Forelimb muscle (tissue), 1 donor: ENCODE measurements around the gene PKD1L1. TPM values are rescaled to one million over a fixed set of nuclear protein-coding genes. Genes with fewer than 3 reads are reported as not detected.

Source experiments
- DNase-seq: peaks from one replicate; pipeline ENCODE4 v3.0.0-alpha.2; 2013; ENCODE audit warnings: low read depth
- polyA plus RNA-seq: library from polyadenylated mRNA; unstranded; fragments of 120-200 nt; gene quantifications from one replicate; pipeline ENCODE4 v1.2.1, GENCODE V29; 2013; ENCODE audit not compliant: insufficient read length

The PKD1L1 gene
- polyA plus RNA-seq, 1 donor: 1.2 TPM

DNA sequence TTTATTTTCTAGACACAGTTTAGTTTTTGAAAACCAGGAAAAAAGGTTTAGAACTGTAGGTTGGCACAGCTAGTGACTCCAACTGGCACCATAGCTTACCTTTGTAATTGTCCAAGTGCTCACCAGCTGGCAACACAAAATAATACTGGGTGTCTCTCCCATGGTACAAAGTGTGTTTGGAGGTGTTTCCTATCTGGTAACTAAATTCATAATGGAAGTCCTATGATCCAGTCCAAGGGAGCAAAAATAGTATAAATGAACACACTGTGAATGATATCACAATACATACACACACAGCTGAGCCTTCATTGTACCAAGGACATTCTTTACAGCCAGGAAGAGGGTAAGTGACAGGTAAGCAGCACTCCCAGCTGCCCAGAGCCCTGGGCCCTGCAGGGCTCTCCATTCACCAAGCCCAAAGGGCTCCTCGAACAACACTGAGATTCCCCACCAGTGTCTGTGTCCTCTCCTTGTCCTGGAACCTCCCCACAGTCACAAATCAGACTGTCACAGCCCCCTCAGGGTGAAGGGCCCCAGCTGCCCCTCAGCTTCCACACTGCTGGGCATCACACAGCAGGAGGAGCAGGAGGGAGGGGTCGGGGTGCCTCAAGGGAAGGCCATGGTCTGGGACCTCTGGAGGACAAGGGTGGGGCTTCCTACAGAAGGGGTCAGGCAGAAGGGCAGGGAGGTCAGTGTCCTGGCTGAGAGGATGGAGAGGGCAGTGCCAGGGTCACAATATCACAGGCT is 72.1 kb downstream of the PKD1L1 start:
- no peak for DNase-seq

DNA sequence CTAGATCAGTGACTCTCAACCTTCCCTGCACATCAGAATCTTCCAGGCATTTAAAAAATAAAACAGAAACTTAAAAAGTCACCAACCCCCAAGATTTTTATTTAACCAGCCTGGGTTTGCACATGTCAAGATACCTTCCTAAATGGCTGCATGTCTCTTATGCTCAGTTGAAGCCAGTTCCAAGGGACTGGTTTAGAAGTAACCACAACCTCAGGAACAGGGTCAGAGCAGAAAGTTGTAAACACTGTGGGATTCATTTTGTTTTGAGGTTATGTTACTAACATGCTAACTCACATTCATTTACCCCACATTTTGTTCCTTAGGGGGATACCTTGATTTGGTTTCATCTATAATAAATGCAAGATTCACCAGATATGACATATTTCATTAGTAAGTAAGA is 72.9 kb downstream of the PKD1L1 start:
- no peak for DNase-seq

DNA sequence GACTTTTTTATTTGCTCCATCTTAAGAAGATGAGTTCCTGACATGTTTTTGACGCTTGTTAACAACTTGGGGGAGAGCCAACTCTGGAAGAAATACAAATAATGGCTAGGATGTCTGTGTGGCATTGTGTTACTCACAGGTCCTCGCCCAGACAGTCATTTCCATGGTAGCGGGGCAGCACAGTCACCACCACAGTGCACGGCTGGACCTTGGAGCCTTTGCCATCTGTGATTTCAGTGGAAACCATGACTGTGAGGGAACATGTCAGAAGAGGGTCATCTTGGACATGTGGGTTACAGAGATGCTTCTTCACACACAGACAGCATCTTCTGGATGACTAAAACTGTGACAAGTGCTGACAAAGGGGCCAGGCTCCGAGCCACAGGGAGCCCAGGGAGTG is 74.5 kb downstream of the PKD1L1 start:
- DNase-seq: no peak

DNA sequence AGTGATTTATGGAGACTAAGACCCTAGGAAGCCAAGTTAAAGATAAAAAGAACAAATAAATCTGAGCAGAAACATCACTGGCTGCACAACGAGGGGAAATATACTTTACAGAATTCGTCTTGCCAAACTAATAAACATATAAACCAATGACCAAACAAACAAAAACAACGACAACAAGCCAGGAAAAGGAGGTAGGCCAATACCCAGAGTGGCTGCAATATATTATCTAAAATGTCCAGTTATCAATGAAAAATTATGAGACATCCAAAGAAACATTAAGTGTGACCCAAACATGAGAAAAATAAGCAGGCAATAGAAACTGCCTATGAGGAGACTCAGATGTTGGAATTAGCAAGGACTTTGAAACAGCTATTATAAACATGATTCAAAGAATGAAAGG is 81.0 kb downstream of the PKD1L1 start:
- no peak for DNase-seq

GRCh38 chr7:47866120-47866519 is 82.1 kb downstream of the PKD1L1 start:
- DNase-seq: no peak

GRCh38 chr7:47852330-47853245 is 95.7 kb downstream of the PKD1L1 start:
- DNase-seq: no peak

GRCh38 chr7:47847207-47847606 is 101.1 kb downstream of the PKD1L1 start:
- no peak for DNase-seq

DNA sequence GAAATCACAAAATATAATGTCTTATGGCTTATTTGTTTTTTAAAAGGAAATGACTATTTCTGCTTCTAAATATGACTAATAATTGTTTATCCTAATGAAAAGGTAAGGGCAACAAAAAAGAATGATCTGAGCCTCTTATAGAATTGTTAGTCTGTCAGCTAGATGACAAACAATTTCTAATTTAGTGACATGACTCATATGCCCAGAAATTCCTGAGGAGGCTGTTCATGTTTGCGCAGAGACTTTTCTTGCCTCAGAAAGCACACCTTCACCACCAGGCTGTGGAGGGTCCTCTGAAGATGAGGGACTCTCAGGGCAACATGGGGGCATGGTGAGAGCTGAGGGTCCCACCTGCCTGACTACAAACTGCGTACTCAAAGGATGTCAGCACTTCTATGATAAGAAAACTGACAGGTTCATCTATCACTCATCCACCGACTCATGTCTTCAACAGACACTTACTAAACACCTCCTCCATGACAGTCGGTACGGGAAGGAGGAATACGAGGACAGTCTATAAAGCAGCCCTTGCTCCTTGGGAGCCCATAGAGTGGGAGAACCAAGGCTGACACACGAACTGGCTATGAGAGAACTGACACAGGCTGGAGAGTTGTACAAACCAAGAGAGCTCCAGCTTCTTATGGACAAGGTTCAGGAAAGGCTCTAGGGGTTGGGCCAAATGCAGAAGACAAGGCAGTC is 102.0 kb downstream of the PKD1L1 start:
- DNase-seq: no peak

DNA sequence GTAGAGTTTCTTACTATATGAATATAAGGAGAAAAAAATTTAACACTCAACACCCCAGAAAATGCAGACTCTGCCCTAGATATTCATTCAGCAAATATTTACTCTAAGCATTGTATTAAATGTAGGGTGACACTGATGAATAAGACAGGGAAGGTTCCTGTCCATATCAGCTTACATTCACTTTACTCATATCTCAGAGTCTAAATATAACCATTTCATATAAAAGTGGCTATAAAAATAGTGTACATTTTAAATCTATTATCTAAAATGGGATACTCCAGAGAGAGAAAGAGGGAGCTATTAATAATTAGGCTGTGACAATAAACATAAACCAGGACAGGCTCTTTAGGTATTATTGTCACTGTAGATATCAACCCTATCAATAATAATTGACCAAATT is 104.0 kb downstream of the PKD1L1 start:
- no peak for DNase-seq

DNA sequence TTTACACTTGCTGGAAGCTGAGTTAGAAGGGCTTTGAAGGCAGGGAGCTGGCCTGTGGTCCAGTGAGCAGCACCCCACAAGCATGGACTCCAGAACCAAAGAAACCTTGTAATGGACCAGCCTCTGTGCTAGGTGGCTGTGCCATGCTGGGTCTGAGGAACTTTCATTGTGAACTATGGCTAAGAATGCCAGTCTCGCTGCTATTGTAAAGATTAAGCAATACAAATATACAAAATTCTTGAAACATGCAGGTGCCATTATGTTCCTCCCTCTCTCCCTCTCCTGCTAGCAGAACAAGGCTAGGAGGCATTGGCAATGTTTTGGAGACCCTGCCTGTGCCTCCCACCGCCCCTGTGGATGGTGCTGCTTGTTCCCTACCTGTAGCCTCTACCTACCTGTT is 105.0 kb downstream of the PKD1L1 start:
- DNase-seq: no peak

DNA sequence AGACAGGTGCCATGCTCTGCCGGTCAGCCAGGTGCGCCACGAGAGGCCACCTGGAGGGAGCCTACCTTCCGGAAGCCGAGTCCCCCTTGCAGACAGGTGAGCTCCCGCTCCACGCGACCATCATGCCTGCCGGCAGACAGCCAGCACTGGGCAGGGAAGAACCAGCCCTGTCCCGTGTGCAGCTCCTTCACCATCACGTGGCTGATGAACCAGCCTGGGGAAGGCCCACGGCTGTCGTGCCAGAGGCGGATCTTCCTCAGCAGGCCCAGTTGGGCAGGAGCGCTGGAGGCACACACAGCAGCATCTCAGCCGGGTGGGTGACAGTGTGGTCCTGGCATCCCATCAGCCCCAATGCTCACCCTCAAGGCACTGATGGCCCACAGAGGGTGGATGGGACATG is 108.9 kb downstream of the PKD1L1 start:
- no peak for DNase-seq

- DNase-seq: peak; percentile 14
Measured at GRCh38 chr7:47837826-47838225, 110.4 kb downstream of the PKD1L1 start.

DNA sequence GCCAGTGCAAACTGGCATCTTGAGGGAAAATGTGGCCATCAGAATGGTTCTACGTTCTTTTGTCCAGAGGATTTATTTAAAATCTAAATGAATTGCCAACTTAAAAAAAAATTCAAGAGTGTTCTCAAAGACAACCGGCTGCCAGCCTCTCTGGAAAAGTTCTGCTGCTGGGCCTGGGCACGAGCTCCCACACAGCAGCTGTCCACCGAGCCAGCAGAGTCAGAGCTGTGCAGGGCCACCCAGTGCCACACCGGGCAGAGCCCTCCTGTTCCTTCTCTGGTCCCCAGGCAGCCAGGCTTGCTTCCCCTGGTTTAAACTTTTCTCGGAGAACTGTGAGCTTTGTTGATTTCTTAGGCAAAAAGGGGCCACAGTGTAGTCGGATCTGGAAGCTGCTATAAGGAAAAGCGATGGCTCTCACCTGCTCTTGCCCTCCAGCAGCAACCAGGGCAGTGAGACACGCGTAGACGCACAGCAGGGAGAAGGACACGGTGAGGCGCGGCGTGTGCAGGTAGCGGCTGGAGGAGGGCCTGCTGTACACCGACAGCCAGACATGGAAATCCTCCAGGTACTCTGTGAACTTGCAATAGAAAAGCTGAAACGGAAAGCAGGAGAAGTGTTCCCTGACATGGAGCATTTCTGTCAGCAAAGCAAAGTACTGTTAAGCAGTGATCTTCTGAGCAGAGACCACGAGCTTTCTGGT is 111.6 kb downstream of the PKD1L1 start:
- DNase-seq: no peak

GRCh38 chr7:47836080-47836479 is 112.2 kb downstream of the PKD1L1 start:
- no peak for DNase-seq

DNA sequence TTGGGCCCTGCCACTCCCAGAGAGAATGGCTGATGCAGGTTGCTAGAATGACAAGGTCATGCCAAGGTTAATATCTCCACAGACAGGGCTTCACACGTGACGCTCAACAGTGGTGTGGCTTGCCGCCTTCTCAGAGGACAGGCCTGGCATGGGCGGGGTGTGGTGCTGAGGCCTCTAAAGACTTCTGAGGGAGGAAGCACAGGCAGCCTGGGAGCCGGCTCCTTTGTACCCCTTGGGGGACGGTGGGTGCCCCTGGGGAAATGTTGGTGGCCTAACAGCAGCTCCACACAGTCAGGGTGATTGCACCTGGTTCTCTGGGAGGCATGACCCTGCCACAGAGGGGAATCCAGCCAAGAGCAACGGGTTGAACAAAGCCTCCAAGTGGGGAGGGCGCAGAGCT is 115.1 kb downstream of the PKD1L1 start:
- DNase-seq: no peak

- DNase-seq: no peak
Measured at GRCh38 chr7:47832105-47832715, 116.1 kb downstream of the PKD1L1 start.

GRCh38 chr7:47830015-47830414 is 118.3 kb downstream of the PKD1L1 start:
- no peak for DNase-seq

GRCh38 chr7:47827871-47828270 is 120.4 kb downstream of the PKD1L1 start:
- no peak for DNase-seq

DNA sequence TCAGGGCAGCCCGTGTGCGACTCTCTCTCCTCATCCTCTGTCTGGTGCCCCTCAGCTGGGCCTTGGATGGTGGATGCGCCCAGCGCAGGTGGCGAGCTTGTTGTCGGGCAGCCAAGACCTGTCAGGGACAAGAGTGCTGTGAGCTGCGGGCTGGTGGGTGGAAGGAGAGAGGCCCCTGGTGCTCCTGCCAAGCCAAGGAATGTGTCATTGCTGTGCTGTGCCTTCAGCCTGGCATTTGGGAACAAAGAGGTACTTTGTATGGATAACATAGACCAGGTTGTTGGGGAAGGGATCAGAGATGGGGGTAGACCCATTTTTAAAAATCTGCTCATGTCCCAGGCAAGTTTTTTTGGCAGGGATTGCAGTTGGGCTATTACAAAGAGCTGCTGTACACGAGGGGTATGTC is 120.9 kb downstream of the PKD1L1 start:
- DNase-seq: no peak

- DNase-seq: no peak
Measured at GRCh38 chr7:47826754-47827153, 121.5 kb downstream of the PKD1L1 start.

DNA sequence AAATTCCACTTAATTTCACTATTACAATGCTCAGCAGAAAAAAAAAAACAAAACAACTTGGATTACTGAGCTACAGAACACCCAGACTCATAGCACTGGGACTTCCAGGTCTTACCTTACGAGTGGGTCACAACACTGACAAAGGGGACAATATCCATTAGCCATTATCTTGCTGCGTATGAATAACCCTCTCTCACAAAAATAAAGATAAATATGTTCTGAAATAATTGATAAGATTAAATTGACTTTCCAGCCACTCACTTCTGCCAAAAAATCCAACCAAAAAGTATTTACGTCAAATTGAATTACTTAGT is 128.7 kb downstream of the PKD1L1 start:
- DNase-seq: no peak
